Activated T-cell treated with anti-CD3 and anti-CD28 coated beads for 4 hours (primary cell): ENCODE data around the gene SLC16A1.
"Not testable (repeated sequence)": the region's sequence is repeated elsewhere in the genome, so short reads cannot be mapped to it uniquely, and the experiment has no call there.

Source experiments
- DNase-seq: peaks from one replicate; pipeline ENCODE4 v3.0.0-alpha.2; 2020

Gene SLC16A1, protein sequence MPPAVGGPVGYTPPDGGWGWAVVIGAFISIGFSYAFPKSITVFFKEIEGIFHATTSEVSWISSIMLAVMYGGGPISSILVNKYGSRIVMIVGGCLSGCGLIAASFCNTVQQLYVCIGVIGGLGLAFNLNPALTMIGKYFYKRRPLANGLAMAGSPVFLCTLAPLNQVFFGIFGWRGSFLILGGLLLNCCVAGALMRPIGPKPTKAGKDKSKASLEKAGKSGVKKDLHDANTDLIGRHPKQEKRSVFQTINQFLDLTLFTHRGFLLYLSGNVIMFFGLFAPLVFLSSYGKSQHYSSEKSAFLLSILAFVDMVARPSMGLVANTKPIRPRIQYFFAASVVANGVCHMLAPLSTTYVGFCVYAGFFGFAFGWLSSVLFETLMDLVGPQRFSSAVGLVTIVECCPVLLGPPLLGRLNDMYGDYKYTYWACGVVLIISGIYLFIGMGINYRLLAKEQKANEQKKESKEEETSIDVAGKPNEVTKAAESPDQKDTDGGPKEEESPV

DNA sequence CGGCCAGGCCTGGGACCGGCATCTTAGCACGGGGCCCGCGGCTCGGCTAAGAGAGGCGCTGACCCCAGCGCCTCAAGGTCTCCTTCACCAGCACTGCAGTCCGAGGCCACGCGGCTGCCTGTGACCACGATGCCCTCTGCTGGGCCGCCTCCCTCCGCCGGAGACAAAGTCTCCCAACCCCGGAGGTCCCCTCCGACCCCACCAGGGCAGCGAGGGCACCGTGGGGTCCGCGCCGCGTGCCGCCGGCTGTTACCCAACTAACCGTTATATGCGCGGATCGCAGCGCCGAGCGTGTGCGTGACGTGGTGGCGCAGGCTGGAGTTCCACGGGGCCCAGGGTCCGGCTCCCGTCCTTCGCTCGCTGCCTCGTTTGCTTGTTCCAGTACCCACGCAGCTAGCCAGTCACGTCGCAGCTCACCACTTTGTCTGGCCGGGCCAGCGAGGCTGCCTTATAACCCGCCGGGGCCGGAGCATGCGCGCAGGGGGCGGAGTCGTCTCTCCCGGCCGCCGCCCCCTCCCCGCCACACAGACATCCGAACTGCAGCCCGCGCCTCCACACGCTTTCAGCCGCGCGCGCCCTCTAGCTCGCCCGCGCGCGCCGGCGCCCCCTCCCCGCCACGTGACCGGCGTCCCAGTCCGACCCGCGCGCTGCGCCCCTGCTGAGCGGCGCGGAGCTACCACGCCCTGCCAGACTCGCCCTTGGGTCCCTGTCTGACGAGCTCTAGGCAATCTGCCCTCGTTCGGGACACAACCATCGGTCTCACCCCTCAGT lies at the start of gene SLC16A1:
TSS of gene SLC16A1 (minus strand) at position 424 of the 771 bp plus-strand sequence. CDS start 26,888 bp downstream, outside the sequence.
- DNase-seq = peak; percentile 89

DNA sequence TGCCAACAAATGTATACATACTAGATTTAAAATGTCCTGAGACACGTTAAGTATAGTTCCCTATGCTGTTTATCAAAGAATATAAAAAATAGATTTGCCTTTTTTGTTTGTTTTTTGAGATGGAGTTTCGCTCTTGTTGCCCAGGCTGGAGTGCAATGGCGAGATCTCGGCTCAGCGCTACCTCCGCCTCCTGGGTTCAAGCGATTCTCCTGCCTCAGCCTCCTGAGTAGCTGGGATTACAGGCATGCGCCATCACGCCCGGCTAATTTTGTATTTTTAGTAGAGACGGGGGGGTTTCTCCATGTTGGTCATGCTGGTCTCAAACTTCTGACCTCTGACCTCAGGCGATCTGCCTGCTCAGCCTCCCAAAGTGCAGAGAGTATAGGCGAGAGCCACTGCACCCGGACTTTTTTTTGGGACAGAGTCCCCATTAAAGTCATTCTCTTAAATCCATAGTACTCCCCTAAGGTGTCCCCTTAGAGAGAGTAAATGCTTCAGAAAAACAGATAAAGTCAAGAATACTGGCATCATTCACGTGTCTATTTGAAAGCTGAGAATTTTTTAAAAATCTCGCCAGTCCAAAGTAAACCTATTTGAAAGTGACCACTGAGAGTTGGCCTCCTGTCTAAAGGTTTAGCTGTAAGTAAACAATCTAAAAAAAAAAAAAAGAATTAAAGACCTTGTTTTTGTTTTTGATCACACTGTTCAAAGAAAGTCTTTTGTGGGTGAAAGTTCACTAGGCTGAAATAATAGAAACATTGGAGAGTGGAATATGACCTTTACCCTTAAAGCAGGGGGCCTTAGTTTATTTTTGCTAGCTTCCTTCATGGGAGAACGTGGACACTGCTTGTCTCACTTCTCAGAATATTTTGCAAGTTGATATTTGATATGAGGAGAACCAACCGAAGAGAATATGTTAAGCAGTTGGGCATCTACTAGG lies 48.0 kb upstream of the SLC16A1 start:
- no peak for DNase-seq

DNA sequence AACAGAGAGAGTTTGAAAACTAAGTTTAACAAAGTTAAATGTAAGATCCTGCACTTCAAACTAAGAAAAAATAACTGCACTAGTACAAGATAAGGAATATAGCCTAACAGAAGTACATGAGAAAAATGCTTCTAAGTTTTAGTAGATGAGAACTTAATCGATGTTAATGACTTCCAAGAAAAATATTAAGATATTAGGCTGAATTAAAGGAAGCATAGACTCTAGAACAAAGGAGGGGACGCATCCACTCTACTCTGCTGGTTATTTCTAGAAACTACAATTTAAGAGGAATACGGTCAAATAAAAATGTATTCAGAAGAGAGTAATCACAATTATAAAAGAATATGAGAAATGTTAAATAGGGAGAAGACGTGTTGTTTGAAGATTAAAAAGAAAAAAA lies 46.3 kb upstream of the SLC16A1 start:
- DNase-seq = no peak

DNA sequence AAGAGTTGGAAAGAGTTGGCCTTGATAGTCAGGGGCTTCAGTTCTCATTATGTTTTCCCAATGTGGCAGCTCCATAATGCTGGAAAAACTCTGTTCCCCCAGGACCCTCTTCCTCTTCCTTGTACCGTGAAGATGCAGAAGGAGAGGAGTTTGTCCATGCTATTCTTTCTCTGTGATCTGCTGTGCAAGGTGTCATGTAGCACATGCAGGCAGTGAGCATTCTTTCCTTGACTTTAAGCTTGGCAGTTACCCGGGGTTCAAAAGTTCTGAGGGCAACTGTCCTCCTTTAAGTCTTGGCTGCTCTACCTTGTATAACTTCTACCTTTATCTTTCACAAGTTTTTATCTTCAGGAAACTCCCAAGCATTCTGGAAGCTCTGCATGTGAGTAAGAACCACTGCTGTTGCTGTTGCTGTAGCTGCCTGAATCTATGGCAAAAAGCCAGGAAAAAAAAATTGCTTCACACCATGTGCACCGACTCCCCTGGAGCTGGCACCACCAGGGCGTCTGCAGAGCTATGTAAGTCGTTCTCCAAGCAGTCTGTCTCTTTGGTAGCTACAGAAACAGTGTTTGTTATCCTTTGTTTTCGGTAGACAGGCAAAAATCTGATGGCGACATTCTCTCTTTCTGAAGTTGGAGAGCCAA lies 42.7 kb upstream of the SLC16A1 start:
- DNase-seq = no peak

DNA sequence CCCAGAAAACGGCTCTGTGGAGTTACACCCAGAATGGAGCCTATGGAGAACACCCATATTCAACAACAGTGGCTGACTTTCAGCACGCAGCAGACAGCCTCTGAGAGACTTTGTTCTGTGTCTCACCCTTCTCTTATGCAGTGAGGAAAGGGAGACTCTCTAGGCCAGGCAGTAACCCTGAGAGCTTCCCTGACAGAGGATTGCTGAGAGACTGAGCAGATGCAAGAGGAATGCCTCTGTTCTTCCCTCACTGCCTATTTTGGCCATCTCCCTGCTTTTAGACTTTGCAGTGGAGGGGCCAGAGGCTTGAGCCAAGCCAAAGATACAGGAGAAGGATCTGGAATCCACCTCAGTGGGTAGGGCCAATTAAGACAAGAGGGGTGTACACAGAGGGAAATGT lies 41.8 kb upstream of the SLC16A1 start:
- DNase-seq = no peak

DNA sequence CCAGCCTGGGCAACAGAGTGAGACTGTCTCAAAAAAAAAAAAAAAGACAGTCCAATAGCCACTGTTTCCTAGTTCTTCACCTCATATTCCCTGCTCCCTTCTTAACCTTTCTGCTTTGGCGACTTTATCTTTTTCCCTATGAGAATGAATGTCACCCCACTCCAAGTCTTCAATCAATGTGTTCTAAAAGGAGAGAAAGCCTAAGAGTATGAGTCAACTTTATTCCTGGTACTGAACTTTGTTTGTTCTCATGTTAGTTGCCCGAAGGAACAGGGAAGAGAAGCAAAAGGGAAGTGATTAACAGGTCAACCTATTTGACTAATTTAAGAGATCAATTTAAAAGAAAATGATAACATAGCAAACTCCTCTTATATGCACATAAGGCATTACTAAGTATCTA lies 39.9 kb upstream of the SLC16A1 start:
- no peak for DNase-seq

DNA sequence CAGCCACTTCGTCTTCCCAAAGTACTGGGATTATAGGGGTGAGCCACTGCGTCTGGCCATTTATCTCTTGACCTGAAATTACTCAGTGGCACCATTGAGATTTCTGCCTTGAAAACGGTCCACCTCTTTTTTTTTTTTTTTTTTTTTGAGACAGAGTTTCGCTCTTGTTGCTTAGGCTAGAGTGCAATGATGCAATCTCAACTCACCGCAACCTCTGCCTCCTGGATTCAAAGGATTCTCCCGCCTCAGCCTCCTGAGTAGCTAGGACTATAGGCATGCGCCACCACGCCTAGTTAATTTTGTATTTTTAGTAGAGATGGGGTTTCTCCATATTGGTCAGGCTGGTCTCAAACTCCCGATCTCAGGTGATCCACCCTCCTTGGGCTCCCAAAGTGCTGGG lies 39.0 kb upstream of the SLC16A1 start:
- DNase-seq = not testable (repeated sequence)

DNA sequence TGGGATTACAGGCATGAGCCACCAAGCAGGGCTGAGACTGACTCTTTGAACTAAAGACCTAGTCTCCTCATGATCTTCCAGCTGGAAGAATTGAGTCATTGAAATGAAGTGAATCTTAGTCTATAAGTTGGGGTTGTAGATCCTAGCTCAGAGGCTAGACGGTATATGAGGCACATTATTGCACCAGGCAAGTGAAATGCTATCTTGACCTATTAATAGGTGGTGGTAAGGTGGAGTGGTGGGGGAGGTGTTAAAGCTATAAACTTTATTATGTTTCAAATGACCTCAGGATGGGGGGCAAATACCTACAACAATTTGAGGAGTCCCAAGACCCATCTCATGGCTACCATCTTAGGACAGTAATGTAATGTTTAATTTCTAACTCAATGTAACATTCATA lies 36.8 kb upstream of the SLC16A1 start:
- DNase-seq = no peak

DNA sequence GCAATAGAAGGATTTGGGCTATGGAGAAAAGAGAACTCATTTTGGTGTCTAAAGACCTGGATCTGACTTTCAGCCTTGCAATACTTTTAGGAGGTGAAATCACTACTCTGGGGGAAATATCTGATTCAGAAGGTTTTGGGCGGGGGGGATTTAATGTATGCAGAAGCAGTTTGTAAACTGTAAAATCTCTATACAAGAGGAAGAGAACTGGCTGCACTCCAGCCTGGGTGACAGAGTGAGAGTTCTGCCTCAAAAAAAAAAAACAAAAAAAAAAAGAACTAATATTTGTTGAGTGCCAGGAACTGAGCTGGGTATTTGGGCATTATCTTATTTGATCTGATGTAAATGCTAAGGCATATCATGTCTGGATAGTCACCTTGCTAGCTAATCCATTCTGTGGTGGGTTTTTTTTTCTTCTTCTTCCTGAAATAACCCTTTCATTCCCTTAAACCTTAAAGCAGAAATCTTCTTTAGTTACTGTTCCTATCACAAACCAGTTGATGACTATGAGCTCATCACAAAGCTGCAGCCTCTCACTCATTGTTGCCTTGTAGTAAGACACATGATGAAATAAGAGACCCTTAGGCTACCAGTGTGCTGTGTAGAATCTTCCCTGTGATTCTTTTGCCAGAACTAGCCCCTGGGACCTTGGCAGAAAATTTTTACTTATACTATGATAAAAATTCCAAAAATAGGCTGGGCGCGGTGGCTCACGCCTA lies 35.6 kb upstream of the SLC16A1 start:
- DNase-seq = no peak

DNA sequence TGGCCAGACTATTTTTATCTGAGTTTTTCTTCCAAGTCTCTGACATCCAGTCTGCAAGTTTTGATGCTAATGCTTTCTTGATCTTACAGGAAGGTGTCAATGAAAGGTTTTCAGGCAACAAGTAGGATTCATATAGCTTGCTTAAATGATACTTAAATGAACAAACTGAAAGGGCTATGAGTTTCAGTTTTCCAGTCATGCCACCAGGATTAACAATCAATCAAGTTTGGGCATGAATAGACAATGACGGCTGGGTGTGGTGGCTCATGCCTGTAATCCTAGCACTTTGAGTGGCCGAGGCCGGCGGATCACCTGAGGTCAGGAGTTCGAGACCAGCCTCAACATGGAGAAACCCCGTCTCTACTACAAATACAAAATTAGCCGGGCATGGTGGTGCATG lies 34.3 kb upstream of the SLC16A1 start:
- DNase-seq = no peak

DNA sequence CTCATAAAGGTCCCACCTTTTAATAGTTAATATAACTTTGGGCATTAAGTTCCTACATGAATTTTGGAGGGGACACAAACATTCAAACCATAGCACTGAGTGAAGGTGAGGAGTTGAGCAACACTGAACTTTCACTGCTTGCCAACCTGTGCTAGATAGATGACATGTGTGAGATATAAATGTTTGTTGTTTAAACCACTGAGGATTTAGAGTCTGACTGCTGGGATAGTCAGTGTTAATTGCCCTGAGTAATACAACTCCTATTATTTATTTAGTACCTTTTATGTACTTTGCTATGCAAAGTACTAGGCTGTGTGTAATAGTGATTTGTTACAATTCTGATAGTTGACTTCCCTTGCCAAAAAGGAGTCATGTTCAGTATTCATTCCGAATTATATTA lies 32.4 kb upstream of the SLC16A1 start:
- no peak for DNase-seq

DNA sequence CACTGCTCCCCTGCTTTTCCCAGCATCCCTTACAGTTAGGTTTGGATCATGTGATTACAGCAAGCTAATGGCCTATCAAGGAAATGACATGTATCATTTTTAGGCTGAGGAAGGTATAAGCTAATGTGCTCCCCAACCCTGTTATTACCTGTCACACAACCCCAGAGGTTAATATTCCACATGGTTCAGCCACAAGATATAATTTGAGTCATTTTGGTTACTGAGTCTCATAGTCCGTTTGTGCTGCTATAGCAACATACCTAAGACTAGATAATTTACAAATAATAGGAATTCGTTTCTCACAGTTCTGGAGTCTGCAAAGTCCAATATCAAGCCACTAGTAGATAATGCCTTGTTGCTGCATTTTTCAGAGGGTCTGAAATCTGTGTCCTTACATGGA lies 29.1 kb upstream of the SLC16A1 start:
- no peak for DNase-seq

DNA sequence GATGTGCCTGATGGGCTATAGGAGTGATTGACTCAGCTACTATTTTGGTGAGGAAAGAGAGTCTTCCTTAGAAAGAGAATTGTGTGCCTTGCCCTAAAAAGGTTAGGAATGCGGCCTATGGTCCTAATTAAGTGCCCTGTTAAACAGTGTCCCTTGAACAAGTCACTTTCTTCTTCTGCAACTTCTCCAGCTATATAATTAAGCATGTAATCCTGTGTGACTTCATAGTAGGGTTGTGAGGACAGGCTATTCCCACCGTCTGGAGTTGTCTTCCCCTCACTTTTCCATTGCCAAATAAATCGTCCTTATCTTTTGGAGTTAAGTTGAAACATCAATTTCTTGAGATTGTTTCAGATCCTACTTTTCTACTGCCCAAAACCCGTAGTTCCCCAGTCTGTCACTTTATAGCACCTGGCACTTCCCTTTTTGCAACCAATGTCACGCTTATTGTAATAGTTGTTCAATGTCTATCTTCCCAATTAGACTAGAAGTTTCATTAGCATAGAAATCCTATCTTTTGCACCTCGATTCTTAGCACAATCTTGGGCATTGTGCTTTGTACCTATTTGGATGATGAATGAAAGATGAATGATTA lies 27.6 kb upstream of the SLC16A1 start:
- no peak for DNase-seq

DNA sequence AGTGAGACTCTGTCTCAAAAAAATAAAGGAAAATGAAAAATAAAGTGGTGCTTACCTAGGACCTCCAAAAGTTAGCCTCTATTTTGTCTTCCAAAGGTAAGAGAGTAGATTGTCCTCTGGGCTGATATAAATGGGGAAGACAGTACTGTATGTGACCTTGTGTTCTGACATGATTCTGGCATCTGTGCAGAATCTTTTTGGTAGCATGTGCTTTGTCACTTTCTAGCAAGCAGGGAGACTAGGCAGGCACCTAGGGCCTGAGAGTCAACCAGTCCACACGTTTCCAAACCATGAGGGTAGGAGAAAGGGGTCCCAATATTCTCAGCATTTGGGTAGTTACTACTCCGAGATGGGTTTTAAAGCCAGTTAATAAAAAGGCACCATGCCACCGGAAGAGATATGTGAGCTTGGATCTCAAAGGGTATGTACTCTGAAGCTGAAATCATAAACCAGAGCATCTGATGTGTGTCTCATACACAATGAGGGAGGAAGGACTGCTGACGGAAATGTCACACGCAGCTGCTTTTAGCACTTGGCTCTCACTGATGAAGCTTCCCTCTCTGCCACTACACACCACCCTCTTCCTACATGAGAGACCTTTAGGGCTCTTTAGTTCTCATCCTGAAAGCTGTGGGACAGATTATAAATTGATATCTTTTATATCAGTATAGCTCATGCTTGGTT lies 27.0 kb upstream of the SLC16A1 start:
- DNase-seq = no peak

DNA sequence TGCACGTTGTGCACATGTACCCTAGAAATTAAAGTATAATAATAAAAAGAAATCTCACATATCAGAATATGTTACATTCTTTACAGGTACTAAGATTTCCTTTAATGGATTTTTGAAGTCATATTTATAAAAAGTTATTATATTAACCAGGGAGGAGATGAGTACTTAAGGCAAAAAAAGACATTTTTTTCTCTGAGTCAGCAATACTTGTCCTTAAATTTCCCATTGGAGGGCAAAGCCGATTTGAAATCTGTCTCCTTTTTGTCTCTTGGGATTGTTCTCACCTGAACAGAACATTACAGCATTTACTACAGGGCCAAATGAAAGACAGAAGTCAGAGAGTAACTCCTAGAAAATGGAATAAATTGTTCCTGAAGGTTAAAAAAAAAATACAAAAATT lies 26.3 kb upstream of the SLC16A1 start:
- no peak for DNase-seq

DNA sequence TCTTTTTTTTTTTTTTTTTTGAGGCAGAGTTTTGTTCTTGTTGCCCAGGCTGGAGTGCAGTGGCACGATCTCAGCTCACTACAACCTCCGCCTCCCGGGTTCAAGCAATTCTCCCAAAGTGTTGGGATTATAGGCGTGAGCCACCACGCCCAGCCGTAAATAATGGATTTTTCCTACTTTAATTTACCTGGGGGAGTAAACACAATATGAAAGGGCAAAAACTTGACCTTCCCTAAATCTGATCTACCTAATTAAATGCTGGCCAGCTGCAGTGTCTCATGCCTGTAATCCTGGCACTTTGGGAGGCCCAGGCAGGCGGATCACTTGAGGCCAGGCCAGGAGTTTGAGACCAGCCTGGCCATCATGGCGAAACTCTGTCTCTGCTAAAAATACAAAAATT lies 25.8 kb upstream of the SLC16A1 start:
- not testable (repeated sequence) for DNase-seq

DNA sequence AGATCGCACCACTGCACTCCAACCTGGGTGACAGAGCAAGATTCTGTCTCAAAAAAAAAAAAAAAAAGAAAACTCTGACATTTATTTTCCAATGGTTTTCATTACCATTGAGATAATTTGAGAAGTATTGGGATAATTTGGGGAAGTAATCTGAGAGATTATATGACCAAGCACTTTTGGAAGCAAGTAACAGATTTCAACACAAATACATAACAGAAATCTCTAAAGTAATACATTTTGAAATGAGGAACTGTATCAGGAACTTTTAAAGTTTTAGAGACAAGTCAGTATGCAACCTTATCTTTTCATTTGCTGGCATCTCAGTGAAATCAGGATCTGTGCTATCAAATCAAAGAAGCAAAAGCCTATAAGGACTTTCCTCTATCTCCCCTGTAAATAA lies 25.4 kb upstream of the SLC16A1 start:
- DNase-seq = no peak

DNA sequence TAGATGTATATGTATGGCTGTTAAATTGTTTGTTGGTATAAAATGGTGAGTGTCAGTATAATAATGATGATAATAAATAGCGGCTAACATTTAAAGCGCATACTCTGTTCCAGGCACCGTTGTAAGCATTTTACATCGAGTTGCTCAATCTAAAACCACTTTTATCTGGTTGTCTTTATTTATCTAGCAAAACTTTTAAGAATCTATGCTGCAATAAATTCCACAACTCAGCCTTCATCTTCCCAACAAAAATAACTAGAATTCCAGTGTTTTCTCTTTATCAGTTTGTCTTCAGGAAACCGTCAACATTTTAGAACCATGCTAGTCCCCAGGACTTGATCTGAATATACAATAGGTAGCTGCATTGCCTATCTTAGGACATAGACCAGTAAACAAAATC lies 19.3 kb upstream of the SLC16A1 start:
- DNase-seq = no peak

DNA sequence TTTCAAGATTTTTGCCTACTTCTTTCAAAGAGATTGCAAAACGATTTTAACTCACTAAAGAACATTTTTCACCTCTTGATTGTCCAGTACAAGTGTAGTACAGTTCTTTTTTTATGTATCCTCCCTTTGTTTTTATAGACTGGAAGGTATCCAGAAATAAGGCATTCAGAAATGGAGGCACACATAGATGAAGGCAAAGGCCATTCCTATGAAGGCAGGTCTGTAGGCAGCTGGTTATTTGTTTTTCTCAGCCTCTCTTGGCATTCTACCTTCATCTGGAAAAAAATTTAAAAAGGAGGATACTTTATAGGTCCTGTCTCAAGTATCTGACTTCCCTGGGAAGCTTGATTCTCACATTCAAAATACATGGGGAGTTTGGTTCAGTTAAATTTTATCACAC lies 18.6 kb upstream of the SLC16A1 start:
- no peak for DNase-seq

DNA sequence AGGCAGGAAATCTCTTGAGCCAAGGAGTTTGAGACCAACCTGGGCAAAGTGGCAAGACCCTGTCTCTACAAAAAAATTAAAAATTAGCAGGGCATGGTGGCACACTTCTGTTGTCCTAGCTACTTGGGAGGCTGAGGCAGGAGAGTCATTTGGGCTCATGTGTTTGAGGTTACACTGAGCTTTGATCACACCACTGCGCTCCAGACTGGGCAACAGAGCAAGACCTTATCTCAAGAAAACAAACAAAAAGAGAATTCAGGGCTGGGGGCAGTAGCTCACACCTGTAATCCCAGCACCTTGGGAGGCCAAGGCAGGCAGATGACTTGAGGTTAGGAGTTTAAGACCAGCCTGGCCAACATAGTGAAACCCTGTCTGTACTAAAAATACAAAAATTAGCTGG lies 17.8 kb upstream of the SLC16A1 start:
- no peak for DNase-seq

DNA sequence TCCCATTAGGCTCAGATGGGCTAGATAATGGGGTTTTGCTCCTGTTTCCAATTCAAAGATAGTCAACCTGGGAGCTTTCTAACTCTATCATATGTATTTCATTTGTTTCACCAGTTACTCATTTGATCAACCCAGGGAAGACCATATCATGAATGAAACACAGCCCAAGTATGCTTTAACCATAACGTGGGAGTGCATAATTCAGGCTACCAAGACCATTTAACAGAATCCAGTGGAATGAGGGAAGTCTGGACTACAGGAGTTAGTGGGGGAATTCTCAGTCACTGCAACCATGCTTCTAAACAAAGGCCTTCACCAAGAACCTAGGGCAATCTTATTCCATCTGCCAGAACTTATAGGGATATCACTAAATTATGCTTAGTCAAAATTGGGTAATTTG lies 15.0 kb upstream of the SLC16A1 start:
- no peak for DNase-seq
